ENCODE measurements around the gene GNAI3.

- TF ChIP-seq, protein P1, sequence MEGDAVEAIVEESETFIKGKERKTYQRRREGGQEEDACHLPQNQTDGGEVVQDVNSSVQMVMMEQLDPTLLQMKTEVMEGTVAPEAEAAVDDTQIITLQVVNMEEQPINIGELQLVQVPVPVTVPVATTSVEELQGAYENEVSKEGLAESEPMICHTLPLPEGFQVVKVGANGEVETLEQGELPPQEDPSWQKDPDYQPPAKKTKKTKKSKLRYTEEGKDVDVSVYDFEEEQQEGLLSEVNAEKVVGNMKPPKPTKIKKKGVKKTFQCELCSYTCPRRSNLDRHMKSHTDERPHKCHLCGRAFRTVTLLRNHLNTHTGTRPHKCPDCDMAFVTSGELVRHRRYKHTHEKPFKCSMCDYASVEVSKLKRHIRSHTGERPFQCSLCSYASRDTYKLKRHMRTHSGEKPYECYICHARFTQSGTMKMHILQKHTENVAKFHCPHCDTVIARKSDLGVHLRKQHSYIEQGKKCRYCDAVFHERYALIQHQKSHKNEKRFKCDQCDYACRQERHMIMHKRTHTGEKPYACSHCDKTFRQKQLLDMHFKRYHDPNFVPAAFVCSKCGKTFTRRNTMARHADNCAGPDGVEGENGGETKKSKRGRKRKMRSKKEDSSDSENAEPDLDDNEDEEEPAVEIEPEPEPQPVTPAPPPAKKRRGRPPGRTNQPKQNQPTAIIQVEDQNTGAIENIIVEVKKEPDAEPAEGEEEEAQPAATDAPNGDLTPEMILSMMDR (IDR thresholded peaks at IDR 0.05; ENCODE audit: low read depth, low read length): no peak
- no peak for TF ChIP-seq POLR2A (IDR thresholded peaks at IDR 0.05; ENCODE audit: extremely low read depth, insufficient read length)
Observed at GRCh38 chr1:109636201-109636952, 88.0 kb downstream of the GNAI3 start.
